Umbilical cord (tissue), 2 donors: ENCODE data around the gene GXYLT2. TPM values are rescaled to one million over a fixed set of nuclear protein-coding genes. Genes with fewer than 3 reads are reported as not detected.
"Not testable (repeated sequence)": the region's sequence is repeated elsewhere in the genome, so short reads cannot be mapped to it uniquely, and the experiment has no call there.

Experiments
- DNase-seq: peaks from one replicate; pipeline ENCODE4 v3.0.0-alpha.2; 2015; ENCODE audit warnings: low spot score
- total RNA-seq: library from RNA; depleted of rRNA; stranded (reverse); fragments of >200 nt; gene quantifications from one replicate; pipeline ENCODE4 v1.2.3, GENCODE V29; 2014; ENCODE audit warnings: low replicate concordance; ENCODE audit not compliant: insufficient read depth

Gene GXYLT2
- total RNA-seq, 1 donor from 2014 or later, result 82.8 TPM

DNA sequence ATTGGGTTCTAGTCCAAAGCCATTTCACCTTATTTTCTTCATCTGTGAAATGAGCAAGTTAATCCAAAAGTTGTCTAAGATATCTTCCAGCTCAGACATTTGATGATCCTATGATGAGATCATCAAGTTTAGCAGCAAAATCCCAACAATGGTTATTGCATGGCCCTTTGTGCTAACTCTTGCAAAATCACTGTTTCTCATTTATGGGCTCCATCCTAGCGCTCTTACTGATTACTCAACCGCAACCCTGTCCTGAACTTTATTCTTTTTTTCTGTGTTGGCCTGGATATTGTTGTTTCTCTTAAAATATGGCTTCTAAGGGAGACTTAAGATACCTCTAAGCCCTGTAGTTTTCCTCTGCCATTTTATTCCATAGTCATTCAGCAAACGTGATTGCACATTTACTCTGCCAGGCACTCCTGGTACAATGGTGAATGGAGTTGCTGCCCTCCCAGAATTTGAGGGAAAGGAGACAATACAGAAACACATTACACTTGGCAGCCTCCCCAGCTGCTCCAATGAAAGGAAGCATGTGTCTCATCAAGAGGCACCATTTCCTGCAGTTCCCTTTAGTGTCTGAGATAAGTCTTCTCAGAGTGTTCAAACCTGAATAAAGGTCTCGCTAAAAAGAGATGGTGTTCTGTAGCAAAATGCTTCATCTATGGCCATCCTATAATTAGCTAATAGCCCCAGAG lies 4.4 kb downstream of the GXYLT2 start:
- peak; percentile 85 for DNase-seq

DNA sequence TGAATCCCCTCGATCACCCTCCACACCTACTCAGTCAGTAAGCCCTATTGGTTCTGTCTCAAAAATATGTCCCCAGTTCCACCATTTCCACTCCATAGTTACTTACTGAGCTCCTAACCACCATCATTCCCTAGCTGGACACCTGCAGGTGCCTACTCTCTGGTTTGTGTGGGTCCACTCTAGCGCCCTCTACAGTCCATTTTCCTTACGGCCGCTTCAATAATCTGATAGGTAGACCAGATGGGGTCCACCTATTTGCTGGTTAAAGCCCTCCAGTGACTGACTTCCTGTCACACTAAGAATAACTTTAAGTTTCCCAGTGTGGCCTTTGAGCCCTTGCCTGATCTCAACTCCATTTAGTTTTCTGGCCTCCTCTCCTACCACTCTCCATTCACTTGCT lies 5.0 kb downstream of the GXYLT2 start:
- no peak for DNase-seq

DNA sequence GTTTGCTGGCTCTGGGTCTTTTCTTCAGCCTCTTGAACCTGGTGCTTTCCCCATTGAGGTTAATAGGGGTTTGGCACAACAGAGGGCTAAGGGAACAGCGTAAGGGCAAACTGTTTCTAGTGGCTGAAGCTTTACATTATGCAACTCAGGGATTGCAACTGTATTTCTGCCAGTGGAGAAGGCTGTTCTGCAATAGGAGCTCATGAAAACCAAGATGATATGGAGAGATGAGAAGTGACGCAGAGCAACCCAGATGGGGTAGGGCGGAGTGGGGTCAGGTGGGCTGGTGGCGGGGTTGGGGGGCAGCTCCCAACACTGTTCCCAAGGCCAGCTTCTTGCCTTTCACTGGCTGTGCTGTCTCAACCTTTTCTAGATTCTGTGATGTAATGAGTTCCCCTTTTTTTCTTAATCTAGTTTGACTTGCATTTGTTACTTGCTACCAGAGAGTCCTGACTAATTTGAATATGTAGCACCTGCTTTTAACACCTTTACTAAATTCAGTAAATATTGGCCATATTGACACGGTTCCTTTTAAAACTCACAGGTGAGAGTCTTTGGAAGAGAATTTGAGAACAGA lies 7.2 kb downstream of the GXYLT2 start:
- no peak for DNase-seq

DNA sequence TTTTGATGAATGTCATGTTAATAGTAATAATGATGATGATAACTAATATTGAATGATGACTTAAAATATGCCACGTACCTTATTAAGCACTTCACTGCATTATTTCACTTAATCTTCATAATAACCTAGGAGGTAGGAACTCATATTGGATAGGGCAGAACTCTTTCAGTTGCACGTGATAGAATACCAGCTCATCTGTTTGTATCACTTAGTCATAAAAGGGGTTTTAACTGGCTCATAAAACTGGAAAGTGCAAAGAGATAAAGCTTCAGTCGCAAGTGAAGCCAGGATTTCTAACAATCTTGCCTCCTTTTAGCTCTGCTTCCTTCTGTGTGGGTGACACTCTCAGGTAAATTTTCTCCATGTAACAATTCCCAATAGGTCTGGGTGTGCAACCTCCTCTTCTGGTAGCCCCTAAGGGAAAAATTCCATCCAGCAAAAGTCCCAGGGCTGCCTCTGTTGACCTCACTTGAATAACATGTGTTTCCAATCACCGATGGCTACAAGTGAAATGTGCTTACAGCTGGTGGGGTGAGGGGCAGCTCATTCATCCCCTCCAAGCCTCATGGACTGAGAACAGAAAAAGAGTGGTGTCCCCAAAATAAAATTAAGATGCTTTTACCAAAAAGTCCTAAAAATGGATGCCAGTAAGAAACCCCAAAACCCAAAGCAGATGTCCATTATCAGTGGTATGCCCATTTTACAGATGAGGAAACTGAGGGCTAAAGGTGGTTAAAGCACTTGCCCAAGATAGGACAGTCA lies 9.3 kb downstream of the GXYLT2 start:
- DNase-seq, result peak; percentile 63

DNA sequence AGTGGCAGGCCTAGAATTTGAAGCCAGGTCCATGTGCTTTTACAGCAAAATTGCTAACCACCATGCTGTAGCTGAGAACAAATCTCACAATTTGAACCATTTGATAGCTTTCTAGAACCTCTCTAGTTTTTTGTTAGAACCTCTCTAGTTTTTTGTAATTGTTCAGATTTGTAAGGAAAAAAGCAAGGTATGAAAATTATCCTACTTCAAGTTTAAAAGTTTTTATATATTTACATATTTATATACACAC lies 9.8 kb downstream of the GXYLT2 start:
- no peak for DNase-seq

DNA sequence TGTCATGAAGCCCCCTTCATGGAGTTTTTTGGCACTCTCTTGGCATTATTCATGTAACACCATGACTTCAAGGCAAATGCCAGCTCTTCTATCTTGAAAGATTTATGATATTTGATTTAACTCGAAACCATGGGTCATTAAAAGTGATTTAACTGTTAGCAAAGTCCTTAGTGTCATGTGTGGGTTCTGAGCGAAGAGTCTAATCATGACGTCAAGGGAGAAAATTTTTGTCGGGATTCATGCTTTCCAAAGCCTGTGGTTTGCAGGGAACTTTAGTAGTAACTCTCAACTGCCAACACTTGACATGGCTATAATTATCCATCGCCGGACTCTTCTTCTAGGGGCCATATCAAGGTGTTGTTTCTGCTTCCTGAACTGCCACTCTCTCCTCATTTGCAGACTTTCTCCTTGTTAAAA lies 11.5 kb downstream of the GXYLT2 start:
- no peak for DNase-seq

DNA sequence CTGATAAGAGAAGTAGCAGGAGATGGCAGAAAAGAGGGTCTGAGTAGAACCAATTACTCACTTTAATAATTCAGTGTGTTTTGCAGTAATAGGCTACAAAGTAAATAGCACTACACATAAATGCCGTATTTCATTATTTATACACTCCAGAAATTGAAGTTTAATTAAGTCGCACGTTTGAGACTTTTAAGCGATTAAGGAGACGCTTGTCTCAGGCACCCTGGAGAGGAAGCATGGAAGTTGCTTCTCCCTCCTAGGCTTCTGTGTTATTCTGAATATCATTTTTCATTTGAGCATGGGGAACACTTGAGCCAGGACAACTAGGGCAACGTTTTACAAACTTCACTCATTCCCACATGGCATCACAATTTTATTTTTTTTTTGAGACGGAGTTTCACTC lies 12.2 kb downstream of the GXYLT2 start:
- DNase-seq, result no peak

DNA sequence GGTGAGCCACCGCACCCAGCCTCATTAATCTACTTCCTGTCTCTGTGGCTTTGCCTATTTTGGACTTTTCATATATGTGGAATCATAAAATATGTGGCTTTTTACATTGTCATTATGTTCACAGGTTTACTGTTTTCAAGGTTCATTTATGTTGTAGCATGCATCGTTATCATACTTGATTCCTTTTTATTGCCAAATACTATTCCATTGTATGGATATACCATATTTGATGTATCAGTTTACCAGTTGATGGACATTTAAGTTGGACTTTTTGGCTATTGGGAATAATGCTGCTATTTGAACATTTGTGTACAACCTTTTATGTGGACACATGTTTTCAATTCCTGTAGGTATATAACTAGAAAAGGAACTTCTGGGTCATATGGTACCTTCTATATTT lies 14.0 kb downstream of the GXYLT2 start:
- DNase-seq, result no peak

DNA sequence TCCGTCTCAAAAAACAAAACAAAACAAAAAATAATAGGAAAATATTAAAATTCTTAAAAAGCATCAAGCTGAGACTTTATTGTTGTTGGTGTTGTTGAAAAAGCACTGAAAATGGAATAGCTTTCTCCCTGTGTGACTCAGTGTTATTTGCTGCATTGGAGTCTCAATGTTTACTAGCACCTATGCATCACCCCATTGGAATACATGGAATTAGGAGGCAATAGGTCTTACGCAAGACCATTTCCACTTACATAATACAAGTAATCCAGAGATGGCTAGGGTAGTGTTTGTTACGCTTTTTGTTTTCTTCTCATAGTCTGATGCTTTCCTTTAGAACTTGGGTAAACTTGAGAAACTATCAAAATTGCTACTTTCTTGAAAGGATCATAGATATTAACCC lies 15.2 kb downstream of the GXYLT2 start:
- DNase-seq, result peak; percentile 22

DNA sequence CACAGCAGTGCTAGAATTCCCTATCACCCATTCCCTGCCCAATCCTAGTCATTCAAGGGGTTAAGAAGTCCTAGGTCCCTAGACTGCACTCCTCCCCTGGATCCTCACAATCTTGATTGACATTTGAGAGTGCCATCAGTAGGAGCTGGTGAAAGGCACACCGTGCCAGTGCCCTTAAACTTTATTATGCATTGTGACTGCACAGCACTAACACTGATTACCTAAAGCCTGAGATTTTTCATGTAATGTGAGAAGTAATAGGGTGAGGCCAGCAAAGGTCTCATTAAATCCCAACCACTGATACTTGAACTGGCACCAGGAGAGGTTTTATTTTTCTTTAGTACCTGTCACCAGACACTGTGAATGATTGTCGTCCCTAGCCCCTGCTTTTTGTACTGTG lies 16.3 kb downstream of the GXYLT2 start:
- no peak for DNase-seq

DNA sequence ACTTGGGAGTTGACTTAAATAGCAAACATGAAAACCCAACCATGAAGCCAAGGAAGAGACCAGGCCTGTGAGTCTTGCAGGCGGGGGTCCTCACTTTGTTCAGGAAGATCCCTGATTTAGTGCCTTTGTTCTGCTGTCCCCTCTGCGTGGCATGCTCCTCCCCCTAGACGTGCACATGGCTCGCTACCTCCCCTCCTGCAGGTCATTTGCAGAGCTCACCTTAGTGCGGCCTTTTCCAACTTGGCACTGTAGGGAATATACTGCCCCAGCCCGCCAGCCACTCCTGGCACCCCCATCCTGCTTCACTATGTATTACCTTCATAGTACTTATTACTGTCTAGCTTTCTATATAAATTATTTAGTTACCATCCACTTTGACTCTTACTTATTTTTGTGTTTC lies 18.3 kb downstream of the GXYLT2 start:
- no peak for DNase-seq

DNA sequence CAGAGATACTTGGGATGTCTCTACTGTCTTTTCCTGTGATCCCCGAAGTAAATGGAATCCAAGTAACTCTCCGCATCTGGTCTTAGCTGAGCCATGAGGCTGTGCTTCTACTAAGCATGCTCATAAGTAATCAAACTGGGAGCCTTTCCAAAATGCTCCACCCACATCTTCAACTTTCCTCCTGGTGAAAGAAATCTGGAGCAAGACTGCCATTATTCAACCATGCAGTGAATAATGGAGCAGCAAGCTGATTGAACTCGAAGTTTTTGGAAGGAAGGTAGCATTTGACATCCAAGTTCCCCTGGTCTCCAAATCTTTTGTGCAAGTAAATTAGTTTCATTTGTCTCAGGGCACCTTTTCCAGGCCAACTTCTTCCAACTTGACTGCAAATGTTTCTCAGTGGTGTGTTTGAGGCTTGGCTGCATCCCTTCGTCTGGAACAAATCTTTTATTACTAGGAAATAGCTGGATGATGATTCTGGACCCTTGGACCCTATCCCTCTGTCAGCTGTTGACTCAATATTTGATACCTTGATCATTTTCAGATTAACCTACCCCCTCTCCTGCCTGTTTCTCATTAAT lies 19.4 kb downstream of the GXYLT2 start:
- DNase-seq, result peak; percentile 85

DNA sequence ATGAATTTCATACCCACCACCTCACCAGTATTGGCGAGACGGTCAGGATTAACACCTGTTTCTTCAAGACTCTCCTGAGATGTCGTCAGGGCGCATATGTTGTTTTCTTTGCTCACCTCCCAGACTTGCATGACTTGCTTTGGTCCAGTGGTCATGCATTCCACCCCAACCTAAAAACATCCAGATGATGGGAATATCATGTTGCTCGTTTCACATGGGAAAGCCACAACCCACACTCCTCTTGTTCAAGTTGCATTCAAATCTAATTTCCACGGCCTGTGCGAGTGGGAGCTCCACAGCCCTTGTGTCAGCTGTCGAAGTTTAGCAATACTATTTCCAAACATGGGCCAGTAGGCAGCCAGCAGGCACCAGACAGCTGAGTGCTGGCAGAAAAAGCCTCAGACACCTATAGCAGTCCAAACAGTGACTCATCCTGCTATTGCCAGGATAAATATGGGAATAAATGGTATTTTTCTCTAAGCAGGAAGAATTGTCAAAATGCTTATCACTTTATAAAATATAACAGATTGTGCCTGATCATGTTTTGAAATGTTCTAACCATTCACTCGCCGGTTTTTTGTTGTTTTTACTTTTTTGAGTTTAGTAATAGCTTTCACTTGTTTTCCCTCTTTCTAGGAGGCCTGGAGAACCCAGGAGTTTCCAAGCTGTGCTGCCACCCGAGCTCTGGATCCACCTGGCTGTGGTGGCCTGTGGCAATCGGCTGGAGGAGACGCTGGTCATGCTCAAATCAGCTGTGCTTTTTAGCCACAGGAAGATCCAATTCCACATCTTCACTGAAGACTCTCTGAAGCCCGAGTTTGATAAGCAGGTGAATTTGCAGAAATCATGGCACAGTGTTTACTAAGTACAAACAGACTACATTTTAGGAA lies 20.1 kb downstream of the GXYLT2 start:
- DNase-seq, result peak; percentile 35

DNA sequence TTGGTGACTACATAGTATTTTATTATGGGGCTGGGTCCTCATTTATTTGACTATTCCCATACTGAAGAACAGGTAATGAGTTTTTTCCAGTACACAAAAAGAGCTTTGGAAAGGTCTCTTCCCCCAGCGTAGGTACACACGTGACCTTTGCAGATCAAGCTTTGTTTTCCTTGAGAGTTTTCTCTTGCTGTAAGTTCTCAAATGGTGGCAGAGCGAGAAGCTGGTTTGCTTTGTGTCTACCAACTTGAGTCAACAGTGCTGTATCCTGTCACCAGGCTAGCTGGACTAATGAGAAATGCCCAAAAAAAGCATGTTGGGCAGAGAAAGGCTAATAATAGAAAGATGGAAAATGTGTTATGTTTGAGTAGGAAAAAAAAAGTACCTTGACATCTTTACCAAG lies 21.7 kb downstream of the GXYLT2 start:
- no peak for DNase-seq

DNA sequence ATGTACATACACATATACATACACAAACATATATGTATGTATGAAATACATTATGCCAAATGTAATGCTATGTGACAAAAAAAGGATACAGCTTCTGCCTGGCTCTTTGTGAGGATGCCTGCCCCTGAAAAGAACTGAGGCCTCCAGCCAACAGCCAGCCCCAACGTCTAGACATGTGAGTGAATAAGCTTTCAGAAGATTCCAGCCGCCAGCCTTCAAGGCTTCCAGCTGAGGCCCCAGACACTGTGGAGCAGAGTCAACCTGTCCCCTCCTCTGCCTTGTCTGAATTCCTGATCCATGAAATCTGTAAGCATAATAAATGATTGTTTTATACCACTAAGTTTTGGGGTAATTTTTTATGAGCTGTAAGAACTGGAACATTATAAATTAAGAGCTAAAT lies 24.7 kb downstream of the GXYLT2 start:
- DNase-seq, result peak; percentile 59

DNA sequence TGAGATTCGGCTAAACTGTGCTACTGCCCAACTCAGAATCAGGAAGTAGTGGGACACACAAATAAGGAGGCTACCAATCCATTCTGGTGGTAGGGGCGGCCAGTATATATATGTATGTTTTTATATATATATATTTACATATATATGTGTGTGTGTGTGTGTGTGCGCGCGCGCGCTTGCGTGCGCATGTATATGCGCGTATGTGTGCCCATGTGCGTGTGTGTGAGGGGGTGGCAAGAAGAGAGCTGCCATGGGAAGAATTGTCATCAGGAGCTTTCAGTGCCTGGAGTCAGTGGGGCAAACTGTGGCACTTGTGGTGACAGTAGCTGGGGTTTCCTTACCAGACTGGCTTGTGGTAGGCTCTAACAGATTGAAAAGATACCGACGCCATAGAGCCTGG lies 26.5 kb downstream of the GXYLT2 start:
- no peak for DNase-seq

DNA sequence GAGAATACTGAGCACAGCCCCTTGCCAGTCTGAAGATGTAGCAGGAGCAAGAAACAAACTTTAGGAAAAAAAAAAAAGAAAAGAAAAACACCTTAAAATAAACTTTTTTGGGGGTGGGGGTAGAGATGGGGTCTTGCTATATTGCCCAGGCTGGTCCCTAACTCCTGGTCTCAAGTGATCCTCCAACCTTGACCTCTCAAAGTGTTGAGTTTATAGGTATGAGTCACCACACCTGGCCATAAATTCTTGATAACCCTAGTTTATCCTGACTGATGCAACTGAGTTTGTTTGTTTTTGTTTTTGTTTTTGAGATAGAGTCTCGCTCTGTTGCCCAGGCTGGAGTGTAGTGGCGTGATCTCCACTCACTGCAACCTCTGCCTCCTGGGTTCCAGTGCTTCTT lies 28.4 kb downstream of the GXYLT2 start:
- no peak for DNase-seq

DNA sequence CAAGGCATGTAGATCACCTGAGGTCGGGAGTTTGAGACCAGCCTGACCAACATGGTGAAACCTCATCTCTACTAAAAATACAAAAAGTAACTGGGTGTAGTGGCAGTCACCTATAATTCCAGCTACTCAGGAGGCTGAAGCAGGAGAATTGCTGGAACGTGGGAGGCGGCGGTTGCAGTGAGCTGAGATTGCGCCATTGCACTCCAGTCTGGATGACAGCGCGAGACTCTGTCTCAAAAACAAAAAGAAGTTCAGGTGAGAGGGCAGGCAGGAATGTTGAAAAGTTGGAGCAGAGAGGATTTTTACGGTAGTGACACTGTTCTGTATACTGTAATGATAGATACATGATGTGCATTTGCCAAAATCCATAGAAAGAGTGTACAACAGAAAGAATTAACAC lies 31.7 kb downstream of the GXYLT2 start:
- DNase-seq, result no peak

DNA sequence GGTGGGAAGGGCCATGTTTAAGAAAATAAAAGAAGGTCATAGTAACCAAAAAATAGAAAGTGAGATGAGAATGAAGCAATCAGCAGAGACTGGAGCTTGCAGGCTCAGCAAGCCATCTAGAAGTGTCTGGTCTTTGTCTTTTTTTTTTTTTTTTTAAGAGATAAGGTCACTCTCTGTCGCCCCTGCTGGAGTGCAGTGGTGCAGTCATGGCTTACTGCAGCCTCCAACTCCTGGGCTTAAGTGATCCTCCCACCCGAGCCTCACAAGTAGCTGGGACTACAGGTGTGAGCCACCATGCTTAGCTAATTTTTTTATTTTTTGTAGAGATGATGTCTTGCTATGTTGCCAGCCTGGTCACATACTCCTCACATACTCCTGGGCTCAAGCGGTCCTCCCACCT lies 36.2 kb downstream of the GXYLT2 start:
- DNase-seq, result no peak

DNA sequence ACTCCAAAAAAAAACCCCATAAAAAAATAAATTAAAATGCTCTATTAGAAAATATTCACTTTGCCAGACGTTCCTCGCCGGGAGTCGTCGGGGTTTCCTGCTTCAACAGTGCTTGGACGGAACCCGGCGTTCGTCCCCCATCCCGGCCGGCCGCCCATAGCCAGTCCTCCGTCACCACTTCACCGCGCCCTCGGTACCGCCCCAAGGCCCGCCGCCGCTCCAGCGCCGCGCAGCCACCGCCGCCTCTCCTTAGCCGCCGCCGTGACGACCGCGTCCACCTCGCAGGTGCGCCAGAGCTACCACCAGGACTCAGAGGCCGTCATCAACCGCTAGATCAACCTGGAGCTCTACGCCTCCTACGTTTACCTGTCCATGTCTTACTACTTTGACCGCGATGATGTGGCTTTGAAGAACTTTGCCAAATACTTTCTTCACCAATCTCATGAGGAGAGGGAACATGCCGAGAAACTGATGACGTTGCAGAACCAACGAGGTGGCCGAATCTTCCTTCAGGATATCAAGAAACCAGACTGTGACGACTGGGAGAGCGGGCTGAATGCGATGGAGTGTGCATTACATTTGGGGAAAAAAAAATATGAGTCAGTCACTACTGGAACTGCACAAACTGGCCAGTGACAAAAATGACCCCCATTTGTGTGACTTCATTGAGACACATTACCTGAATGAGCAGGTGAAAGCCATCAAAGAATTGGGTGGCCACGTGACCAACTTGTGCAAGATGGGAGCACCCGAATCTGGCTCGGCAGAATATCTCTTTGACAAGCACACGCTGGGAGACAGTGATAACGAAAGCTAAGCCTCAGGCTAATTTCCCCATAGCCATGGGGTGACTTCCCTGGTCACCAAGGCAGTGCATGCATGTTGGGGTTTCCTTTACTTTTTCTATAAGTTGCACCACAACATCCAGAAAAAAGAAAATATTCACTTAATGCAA lies 41.2 kb downstream of the GXYLT2 start:
- not testable (repeated sequence) for DNase-seq

DNA sequence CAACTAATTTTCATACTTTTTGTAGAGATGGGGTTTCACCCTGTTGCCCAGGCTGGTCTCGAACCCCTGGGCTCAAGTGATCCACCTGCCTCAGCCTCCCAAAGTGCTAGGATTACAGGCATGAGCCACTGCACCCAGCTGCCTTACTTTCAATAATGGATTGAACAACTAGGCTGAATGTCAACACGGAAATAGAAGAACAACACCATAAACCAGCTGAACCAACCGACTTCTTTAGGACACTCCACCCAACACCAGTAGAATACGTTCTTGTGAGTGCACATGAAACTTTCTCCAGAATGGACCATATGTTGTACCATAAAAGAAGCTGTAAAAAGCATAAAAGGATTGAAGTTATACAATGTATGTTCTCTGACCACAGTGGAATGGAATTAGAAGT lies 42.9 kb downstream of the GXYLT2 start:
- no peak for DNase-seq
